Suppressor macrophage treated with lipopolysaccharide for 1 hour (primary cell): ENCODE results near the gene CERS2.
"Not testable (repeated sequence)": the region's sequence is repeated elsewhere in the genome, so short reads cannot be mapped to it uniquely, and the experiment has no call there.

Experiments
- DNase-seq, 3 donors: peaks; one replicate each; pipeline ENCODE4 v3.0.0-alpha.2; 2020 to 2022

CERS2 gene

DNA sequence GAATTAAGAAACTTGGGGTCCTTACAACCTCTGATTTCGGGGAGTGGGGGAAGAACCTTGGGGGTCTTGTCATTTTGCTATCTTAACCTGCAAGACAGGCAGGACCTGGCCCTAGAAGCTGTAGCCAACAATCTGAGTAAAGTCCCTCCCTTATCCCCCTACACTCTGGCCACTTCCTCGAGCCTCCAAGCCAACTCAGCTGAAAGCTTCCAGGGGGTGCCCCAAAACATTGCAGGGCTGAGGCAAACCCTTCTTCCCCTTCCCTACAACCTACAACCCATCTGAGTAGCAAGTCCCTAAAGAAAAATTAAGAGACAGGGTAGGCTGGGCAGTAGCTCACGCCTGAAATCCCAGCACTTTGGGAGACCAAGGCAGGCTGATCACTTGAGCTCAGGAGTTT, 5.0 kb downstream of the CERS2 start:
- peak; percentile 57 to 71 (median 63) for DNase-seq

- no peak for DNase-seq
These were observed 6.1 kb downstream of the CERS2 start for GRCh38 chr1:150968491-150968890.

GRCh38 chr1:150967936-150968335, 6.7 kb downstream of the CERS2 start:
- DNase-seq = no peak

GRCh38 chr1:150966011-150966410, 8.6 kb downstream of the CERS2 start:
- no peak for DNase-seq

- no peak for DNase-seq
These were observed 9.0 kb downstream of the CERS2 start for GRCh38 chr1:150965605-150966004.

DNA sequence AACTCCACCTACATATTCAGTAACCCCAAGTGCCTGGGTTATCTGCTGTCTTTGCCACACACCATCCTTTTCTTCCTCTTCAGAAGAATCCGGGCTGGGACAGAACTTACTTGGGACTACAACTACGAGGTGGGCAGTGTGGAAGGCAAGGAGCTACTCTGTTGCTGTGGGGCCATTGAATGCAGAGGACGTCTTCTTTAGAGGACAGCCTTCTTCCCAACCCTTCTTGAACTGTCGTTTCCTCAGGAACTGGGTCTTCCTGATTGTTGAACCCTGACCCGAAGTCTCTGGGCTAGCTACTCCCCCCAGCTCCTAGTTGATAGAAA, 10.5 kb downstream of the CERS2 start:
- DNase-seq = no peak

DNA sequence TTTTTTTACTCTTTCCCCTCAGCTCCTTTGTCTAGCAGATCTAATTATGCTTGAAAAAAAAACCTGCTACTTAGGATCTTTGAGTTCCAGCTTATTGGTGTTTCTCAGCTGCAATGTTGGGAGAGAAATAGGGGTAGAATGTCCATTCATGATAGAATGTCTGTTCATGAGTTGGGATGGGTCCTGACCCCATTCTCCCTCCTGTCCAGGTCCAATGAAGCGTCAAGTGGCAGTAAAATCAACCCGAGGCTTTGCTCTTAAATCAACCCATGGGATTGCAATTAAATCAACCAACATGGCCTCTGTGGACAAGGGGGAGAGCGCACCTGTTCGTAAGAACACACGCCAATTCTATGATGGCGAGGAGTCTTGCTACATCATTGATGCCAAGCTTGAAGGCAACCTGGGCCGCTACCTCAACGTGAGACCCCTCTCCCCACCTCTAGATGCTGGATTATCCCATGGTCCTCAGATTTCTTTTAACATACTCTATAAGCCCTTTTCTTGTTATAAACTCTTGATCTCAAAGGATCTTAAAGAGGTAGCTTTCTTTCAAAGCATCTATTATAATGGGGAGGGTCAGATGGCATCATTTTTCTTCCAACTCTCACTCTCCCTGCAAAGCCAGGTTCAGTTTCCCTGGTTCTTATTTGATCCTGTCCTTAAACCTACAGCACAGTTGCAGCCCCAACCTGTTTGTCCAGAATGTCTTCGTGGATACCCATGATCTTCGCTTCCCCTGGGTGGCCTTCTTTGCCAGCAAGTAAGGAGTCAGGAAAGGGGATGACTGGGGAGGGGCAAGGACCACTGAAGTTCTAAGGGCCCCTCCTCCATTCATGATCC, 11.1 kb downstream of the CERS2 start:
- no peak for DNase-seq

GRCh38 chr1:150961756-150962155, 12.9 kb downstream of the CERS2 start:
- peak in 1 of 3 donors; percentile 4 for DNase-seq

DNA sequence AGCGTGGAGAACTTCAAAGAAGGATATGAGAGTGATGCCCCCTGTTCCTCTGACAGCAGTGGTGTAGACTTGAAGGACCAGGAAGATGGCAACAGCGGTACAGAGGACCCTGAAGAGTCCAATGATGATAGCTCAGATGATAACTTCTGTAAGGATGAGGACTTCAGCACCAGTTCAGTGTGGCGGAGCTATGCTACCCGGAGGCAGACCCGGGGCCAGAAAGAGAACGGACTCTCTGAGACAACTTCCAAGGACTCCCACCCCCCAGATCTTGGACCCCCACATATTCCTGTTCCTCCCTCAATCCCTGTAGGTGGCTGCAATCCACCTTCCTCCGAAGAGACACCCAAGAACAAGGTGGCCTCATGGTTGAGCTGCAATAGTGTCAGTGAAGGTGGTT, 14.0 kb downstream of the CERS2 start:
- no peak for DNase-seq

DNA sequence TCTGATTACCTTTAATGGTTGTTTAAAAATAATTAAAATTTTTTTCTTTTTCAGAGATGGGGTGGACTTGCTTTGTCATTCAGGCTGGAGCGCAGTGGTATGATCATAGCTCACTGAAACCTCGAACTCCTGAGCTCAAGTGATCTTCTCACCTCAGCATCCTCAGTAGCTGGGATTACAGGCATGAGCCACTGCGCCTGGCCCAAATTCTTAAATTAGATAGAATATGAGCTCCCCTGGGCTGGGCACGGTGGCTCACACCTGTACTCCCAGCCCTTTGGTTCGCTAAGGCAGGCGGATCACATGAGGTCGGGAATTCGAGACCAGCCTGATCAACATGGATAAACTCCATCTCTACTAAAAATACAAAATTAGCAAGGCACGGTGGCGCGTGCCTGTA, 17.0 kb downstream of the CERS2 start:
- no peak for DNase-seq

- DNase-seq = no peak
These were observed 19.4 kb downstream of the CERS2 start for GRCh38 chr1:150955280-150955679.

- no peak for DNase-seq
These were observed 19.9 kb downstream of the CERS2 start for GRCh38 chr1:150954708-150955107.

DNA sequence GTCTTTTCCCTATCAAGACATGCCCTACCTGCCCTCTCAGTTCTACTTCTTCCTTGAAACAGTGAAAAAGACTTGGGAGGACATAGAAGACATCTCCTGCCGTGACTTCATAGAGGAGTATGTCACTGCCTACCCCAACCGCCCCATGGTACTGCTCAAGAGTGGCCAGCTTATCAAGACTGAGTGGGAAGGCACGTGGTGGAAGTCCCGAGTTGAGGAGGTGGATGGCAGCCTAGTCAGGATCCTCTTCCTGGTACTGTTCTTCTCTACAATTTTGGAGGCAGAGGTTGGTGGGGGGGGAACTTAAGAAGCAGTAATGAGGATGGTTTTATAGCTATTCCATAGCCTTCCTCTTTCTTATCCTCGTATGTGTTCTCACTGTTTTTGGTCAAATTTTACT, 29.8 kb downstream of the CERS2 start:
- DNase-seq = peak in 1 of 3 donors; percentile 16

GRCh38 chr1:150931773-150932172, 42.9 kb downstream of the CERS2 start:
- DNase-seq = peak in 1 of 3 donors; percentile 14

- DNase-seq = not testable (repeated sequence)
These were observed 45.9 kb downstream of the CERS2 start for GRCh38 chr1:150928775-150929174.

- DNase-seq = peak in 2 of 3 donors; percentile 14 to 20
These were observed 46.3 kb downstream of the CERS2 start for GRCh38 chr1:150928286-150928685.

- DNase-seq = peak; percentile 41 to 51 (median 50)
These were observed 47.0 kb downstream of the CERS2 start for GRCh38 chr1:150927624-150928023.

DNA sequence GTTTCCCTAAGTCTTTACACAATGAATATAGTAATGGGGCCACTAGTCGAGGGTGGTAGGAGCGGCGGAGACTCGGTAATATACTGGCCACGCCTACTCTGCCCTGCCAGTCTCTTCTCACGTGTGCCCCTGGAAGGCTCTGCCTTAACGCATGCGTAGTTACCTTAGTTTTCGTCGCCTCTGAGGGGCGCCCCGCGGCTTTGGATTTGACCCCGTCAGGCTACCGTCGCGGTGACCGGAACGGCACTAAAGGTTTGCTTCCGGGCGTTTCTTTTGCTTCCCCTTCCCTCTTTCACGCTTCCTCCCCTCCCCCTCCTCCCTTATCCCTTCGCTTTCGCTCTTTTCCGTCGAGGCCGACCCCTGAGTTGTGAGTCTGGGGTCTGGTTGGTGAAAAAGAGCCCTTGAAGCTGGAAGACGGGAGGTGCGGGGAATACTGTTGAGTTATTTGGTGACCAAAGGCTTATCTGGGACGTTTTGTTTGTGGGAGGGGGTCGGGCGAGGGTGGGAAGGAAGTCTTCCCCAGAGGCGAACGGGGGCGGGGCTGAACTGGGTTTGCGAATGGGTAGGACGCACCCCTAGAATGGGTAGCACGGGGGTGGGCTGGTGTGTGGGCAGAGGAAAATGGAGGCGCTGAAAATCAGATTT, 48.4 kb downstream of the CERS2 start, which contains the start of gene SETDB1:
TSS of gene SETDB1 (plus strand) at position 267 of the 645 bp plus-strand sequence. CDS start 1,352 bp downstream, outside the sequence.
- DNase-seq = peak; percentile 98 to 99 (median 98)

DNA sequence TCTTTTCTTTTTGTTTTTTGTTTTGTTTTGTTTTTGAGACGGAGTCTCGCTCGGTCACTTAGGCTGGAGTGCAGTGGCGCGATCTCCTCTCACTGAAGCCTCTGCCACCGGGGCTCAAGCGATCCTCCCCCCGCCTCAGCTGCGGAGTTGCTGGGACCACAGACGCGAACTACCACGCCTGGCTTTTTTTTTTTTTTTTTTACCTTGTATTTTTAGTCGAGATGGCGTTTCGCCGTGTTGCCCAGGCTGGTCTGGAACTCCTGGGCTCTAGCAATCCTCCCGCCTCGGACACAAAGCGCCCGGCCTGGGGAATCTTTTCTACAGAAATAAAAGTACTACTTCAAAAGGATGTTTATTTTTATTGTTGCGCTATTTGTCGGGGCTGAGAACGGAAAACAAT, 49.6 kb downstream of the CERS2 start:
- DNase-seq = no peak

GRCh38 chr1:150922519-150922975, 52.1 kb downstream of the CERS2 start:
- peak; percentile 88 to 93 (median 92) for DNase-seq

GRCh38 chr1:150917387-150917786, 57.2 kb downstream of the CERS2 start:
- no peak for DNase-seq
